ENCODE data around the gene WDR20.

DNA sequence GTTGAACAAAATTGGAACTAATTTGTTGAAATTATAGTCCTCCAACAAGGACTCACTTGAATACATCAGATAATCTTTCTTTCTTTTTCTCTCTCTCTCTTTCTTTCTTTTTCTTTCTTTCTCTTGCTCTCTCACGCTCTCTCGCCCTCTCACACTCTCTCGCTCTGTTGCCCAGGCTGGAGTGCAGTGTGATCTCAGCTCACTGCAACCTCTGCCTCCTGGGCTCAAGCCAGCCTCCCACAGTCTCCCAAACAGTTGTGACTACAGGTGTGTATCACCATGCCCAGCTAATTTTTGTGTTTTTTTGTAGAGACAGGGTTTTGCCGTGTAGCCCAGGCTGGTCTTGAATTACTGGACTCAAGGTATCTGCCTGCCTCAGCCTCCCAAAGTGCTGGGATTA lies 22.8 kb downstream of the WDR20 start:
- TF ChIP-seq, protein P1, sequence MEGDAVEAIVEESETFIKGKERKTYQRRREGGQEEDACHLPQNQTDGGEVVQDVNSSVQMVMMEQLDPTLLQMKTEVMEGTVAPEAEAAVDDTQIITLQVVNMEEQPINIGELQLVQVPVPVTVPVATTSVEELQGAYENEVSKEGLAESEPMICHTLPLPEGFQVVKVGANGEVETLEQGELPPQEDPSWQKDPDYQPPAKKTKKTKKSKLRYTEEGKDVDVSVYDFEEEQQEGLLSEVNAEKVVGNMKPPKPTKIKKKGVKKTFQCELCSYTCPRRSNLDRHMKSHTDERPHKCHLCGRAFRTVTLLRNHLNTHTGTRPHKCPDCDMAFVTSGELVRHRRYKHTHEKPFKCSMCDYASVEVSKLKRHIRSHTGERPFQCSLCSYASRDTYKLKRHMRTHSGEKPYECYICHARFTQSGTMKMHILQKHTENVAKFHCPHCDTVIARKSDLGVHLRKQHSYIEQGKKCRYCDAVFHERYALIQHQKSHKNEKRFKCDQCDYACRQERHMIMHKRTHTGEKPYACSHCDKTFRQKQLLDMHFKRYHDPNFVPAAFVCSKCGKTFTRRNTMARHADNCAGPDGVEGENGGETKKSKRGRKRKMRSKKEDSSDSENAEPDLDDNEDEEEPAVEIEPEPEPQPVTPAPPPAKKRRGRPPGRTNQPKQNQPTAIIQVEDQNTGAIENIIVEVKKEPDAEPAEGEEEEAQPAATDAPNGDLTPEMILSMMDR (IDR thresholded peaks at IDR 0.05), result no peak
- TF ChIP-seq EP300 (IDR thresholded peaks at IDR 0.05), result no peak
- no peak for TF ChIP-seq POLR2AphosphoS5 (IDR thresholded peaks at IDR 0.05)
- TF ChIP-seq POLR2A (IDR thresholded peaks at IDR 0.05), result no peak

Data from sigmoid colon (tissue), 4 donors.